Nasal cavity respiratory epithelium epithelial cell of viscerocranial mucosa (primary cell): ENCODE measurements around the gene SYNM. TPM values are rescaled to one million over a fixed set of nuclear protein-coding genes. Genes with fewer than 3 reads are reported as not detected.

Source experiments
- total RNA-seq: library from RNA; depleted of rRNA; stranded (reverse); fragments of >200 nt; gene quantifications from 2 replicates; pipeline ENCODE4 v1.2.3, GENCODE V29; 2014

The SYNM gene, protein sequence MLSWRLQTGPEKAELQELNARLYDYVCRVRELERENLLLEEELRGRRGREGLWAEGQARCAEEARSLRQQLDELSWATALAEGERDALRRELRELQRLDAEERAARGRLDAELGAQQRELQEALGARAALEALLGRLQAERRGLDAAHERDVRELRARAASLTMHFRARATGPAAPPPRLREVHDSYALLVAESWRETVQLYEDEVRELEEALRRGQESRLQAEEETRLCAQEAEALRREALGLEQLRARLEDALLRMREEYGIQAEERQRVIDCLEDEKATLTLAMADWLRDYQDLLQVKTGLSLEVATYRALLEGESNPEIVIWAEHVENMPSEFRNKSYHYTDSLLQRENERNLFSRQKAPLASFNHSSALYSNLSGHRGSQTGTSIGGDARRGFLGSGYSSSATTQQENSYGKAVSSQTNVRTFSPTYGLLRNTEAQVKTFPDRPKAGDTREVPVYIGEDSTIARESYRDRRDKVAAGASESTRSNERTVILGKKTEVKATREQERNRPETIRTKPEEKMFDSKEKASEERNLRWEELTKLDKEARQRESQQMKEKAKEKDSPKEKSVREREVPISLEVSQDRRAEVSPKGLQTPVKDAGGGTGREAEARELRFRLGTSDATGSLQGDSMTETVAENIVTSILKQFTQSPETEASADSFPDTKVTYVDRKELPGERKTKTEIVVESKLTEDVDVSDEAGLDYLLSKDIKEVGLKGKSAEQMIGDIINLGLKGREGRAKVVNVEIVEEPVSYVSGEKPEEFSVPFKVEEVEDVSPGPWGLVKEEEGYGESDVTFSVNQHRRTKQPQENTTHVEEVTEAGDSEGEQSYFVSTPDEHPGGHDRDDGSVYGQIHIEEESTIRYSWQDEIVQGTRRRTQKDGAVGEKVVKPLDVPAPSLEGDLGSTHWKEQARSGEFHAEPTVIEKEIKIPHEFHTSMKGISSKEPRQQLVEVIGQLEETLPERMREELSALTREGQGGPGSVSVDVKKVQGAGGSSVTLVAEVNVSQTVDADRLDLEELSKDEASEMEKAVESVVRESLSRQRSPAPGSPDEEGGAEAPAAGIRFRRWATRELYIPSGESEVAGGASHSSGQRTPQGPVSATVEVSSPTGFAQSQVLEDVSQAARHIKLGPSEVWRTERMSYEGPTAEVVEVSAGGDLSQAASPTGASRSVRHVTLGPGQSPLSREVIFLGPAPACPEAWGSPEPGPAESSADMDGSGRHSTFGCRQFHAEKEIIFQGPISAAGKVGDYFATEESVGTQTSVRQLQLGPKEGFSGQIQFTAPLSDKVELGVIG (N-terminal part only)
- total RNA-seq: 0.68 and 1.3 TPM in 2 replicates

DNA sequence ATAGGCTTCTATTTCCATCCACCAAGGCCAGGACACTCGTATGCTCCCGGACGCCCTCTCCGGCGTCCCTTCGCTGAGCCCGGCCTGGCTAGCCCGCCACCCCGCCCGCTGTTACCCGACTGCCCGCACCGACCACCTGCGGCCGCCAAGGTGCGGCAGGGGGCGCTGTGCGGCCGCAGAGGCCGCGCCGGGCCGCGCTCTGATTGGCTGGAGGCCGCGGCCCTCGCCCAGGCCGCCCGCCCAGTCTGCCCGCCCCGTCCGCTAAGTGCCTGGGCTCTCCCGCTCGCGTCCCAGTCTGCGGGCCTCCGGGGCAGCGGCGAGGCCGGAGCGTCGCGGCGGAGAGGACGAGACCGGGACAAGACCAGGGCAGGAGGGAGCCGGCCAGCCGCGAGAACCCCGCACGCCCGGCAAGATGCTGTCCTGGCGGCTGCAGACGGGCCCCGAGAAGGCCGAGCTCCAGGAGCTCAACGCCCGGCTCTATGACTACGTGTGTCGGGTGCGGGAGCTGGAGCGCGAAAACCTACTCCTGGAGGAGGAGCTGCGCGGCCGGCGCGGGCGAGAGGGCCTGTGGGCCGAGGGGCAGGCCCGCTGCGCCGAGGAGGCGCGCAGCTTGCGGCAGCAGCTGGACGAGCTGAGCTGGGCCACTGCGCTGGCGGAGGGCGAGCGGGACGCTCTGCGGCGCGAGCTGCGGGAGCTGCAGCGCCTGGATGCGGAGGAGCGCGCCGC is at the start of gene SYNM:
SYNM (plus strand) TSS at position 293 of the 726 bp plus-strand sequence; CDS start at position 413, 120 bp downstream.

Other genes with a start within 250 kb of the SYNM start
- gene PGPEP1L, start 97.3 kb upstream of the SYNM start, total RNA-seq: not detected in 2 replicates
- gene TTC23, start 144.5 kb downstream of the SYNM start, total RNA-seq: 14.4 and 30.5 TPM in 2 replicates
- gene LRRC28, start 146.4 kb downstream of the SYNM start, total RNA-seq: 17.8 and 21.5 TPM in 2 replicates